ENCODE data around the gene MAN1A2.

DNA sequence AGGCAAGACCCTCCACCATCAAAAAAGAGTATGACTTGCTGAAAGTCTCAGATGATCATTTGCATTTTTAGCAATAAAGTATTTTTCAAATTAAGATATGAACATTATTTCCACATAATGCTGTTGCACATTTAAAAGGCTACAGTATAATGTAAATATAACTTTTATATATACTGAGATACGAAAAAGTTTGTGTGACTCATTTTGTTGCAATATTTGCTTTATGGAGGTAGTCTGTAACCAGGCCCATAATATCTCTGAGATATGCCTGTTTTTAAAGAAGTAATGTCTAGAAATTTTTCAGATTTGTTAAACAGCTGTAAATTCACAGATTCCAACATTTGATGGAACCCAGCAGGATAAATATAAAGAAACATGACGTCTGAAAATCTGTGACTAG lies 86.7 kb downstream of the MAN1A2 start:
- TF ChIP-seq, protein P1, sequence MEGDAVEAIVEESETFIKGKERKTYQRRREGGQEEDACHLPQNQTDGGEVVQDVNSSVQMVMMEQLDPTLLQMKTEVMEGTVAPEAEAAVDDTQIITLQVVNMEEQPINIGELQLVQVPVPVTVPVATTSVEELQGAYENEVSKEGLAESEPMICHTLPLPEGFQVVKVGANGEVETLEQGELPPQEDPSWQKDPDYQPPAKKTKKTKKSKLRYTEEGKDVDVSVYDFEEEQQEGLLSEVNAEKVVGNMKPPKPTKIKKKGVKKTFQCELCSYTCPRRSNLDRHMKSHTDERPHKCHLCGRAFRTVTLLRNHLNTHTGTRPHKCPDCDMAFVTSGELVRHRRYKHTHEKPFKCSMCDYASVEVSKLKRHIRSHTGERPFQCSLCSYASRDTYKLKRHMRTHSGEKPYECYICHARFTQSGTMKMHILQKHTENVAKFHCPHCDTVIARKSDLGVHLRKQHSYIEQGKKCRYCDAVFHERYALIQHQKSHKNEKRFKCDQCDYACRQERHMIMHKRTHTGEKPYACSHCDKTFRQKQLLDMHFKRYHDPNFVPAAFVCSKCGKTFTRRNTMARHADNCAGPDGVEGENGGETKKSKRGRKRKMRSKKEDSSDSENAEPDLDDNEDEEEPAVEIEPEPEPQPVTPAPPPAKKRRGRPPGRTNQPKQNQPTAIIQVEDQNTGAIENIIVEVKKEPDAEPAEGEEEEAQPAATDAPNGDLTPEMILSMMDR (IDR thresholded peaks at IDR 0.05), result no peak
- TF ChIP-seq POLR2A (IDR thresholded peaks at IDR 0.05), result no peak
